Osteoblast (primary cell): ENCODE data around the gene MUCL1. TPM values are rescaled to one million over a fixed set of nuclear protein-coding genes. Genes with fewer than 3 reads are reported as not detected.

Experiments used
- DNase-seq: peaks from one replicate; pipeline ENCODE4 v3.0.0; 2011; ENCODE audit warnings: low spot score, mixed read lengths; ENCODE audit not compliant: insufficient read length; ENCODE audit errors: missing footprints
- H2AFZ ChIP-seq: 2 replicates; pipeline ENCODE4 v1.6.0; 2011; ENCODE audit warnings: mild to moderate bottlenecking, low read length
- H3K27ac ChIP-seq: 2 replicates; pipeline ENCODE4 v1.5.1; 2011; ENCODE audit warnings: mild to moderate bottlenecking, low read depth, low read length, moderate library complexity
- H3K27me3 ChIP-seq: 2 replicates; pipeline ENCODE4 v1.6.0; 2012; ENCODE audit warnings: mild to moderate bottlenecking, control low read depth, inconsistent platforms, low read length, moderate library complexity; ENCODE audit not compliant: insufficient read depth
- H3K36me3 ChIP-seq: 2 replicates; pipeline ENCODE4 v1.5.1; 2011; ENCODE audit warnings: mild to moderate bottlenecking, low read length, control low read depth, moderate library complexity; ENCODE audit not compliant: insufficient read depth
- H3K4me1 ChIP-seq: 2 replicates; pipeline ENCODE4 v1.5.1; 2011; ENCODE audit warnings: mild to moderate bottlenecking, low read length, control low read depth, moderate library complexity; ENCODE audit not compliant: insufficient read depth
- H3K4me2 ChIP-seq: 2 replicates; pipeline ENCODE4 v1.6.0; 2011; ENCODE audit warnings: mild to moderate bottlenecking, low read length; ENCODE audit not compliant: insufficient read depth
- H3K4me3 ChIP-seq: fragments of 200-600 bp; sonication (generic); 3 replicates; pipeline ENCODE4 v1.5.1; 2012; ENCODE audit warnings: mild to moderate bottlenecking, low read length, inconsistent platforms; ENCODE audit not compliant: insufficient read depth
- H3K79me2 ChIP-seq: 2 replicates; pipeline ENCODE4 v1.6.0; 2012; ENCODE audit warnings: mild to moderate bottlenecking, low read length, control low read depth, inconsistent platforms; ENCODE audit not compliant: insufficient read depth
- H3K9me3 ChIP-seq: 2 replicates; pipeline ENCODE4 v1.5.1; 2011; ENCODE audit warnings: low read depth, low read length, control low read depth
- H4K20me1 ChIP-seq: 2 replicates; pipeline ENCODE4 v1.6.0; 2012; ENCODE audit warnings: mild to moderate bottlenecking, low read length, control low read depth; ENCODE audit not compliant: insufficient read depth
- CTCF ChIP-seq: IDR thresholded peaks from 2 replicates; pipeline ENCODE4 v1.5.1; 2011; ENCODE audit warnings: mild to moderate bottlenecking, low read depth, low read length, moderate library complexity; ENCODE audit errors: extremely low read depth
- total RNA-seq: library from RNA; depleted of rRNA; stranded (reverse); fragments of >200 nt; gene quantifications from 2 replicates; pipeline ENCODE4 v1.2.3, GENCODE V29; 2012

Gene MUCL1
- not detected in 2 replicates for total RNA-seq

GRCh38 chr12:54853933-54854538 lies at the start of gene MUCL1:
Gene MUCL1, plus strand, starts transcription at chr12:54854516. Its CDS starts 67 bp downstream, at chr12:54854583.
- H3K36me3 ChIP-seq: no peaks in the 10 kb centered on the region
- H3K9me3 ChIP-seq: no peaks in the 10 kb centered on the region
- no peaks in the 10 kb centered on the region for H3K4me1 ChIP-seq
- H3K27ac ChIP-seq: no peak within 1 kb of the TSS
- H3K79me2 ChIP-seq: no peaks in the 10 kb centered on the region
- peaks cover 5% of the 10 kb centered on the region for H3K27me3 ChIP-seq
- peak; percentile 83 for TF ChIP-seq CTCF
- no peaks in the 10 kb centered on the region for H4K20me1 ChIP-seq
- no peak within 1 kb of the TSS for H3K4me2 ChIP-seq
- no peak within 1 kb of the TSS for H3K4me3 ChIP-seq
- H2AFZ ChIP-seq: no peak within 1 kb of the TSS
- peak; percentile 37 for DNase-seq

GRCh38 chr12:54821676-54822075 lies 32.6 kb upstream of the MUCL1 start:
- no peaks in the 10 kb centered on the region for H3K27me3 ChIP-seq
- no peaks in the 10 kb centered on the region for H3K4me1 ChIP-seq
- H4K20me1 ChIP-seq: no peaks in the 10 kb centered on the region
- H3K9me3 ChIP-seq: no peaks in the 10 kb centered on the region
- no peak for TF ChIP-seq CTCF
- H2AFZ ChIP-seq: no peak overlapping the region
- no peak for DNase-seq
- no peak overlapping the region for H3K4me3 ChIP-seq
- no peak overlapping the region for H3K27ac ChIP-seq
- no peaks in the 10 kb centered on the region for H3K36me3 ChIP-seq
- no peaks in the 10 kb centered on the region for H3K79me2 ChIP-seq
- no peak overlapping the region for H3K4me2 ChIP-seq

GRCh38 chr12:54824402-54824801 lies 29.9 kb upstream of the MUCL1 start:
- Histone ChIP-seq H3K4me1 (no peaks in the 10 kb centered on the region), H3K79me2 (no peaks in the 10 kb centered on the region), H3K4me3 (no peak overlapping the region), H3K9me3 (no peaks in the 10 kb centered on the region), H4K20me1 (no peaks in the 10 kb centered on the region), H3K27me3 (no peaks in the 10 kb centered on the region), H3K36me3 (no peaks in the 10 kb centered on the region), H3K27ac (no peak overlapping the region), H3K4me2 (no peak overlapping the region), H2AFZ (no peak overlapping the region)
- DNase-seq: no peak
- TF ChIP-seq CTCF: no peak

GRCh38 chr12:54829511-54829910 lies 24.8 kb upstream of the MUCL1 start:
- no peak for DNase-seq
- H3K9me3 ChIP-seq: no peaks in the 10 kb centered on the region
- no peaks in the 10 kb centered on the region for H3K79me2 ChIP-seq
- no peaks in the 10 kb centered on the region for H3K36me3 ChIP-seq
- no peak overlapping the region for H3K4me2 ChIP-seq
- no peak overlapping the region for H2AFZ ChIP-seq
- no peak overlapping the region for H3K4me3 ChIP-seq
- no peaks in the 10 kb centered on the region for H3K4me1 ChIP-seq
- H4K20me1 ChIP-seq: no peaks in the 10 kb centered on the region
- H3K27ac ChIP-seq: no peak overlapping the region
- no peak for TF ChIP-seq CTCF
- H3K27me3 ChIP-seq: no peaks in the 10 kb centered on the region
